Activated naive CD4-positive, alpha-beta T cell treated with anti-CD3 and anti-CD28 coated beads, Interleukin-2, amount 50 U/mL, for 24 hours (primary cell): ENCODE measurements around the gene EPN3.

Experiments used
- H3K27ac Mint-ChIP-seq: one replicate; pipeline ENCODE4 v1.8.0; 2021; ENCODE audit warnings: mild to moderate bottlenecking, mixed read lengths
- H3K27me3 Mint-ChIP-seq: one replicate; pipeline ENCODE4 v1.8.0; 2021; ENCODE audit warnings: mixed read lengths
- H3K36me3 Mint-ChIP-seq: one replicate; pipeline ENCODE4 v1.8.0; 2021; ENCODE audit warnings: mixed read lengths
- H3K4me1 Mint-ChIP-seq: one replicate; pipeline ENCODE4 v1.8.0; 2021; ENCODE audit warnings: mixed read lengths
- H3K4me3 Mint-ChIP-seq: one replicate; pipeline ENCODE4 v1.8.0; 2021; ENCODE audit warnings: mild to moderate bottlenecking, mixed read lengths
- H3K9me3 Mint-ChIP-seq: one replicate; pipeline ENCODE4 v1.8.0; 2021; ENCODE audit warnings: mixed read lengths

Gene EPN3

GRCh38 chr17:50520483-50520882, 12.1 kb upstream of the EPN3 start:
- Mint-ChIP-seq H3K27me3 (no peaks in the 10 kb centered on the region), H3K9me3 (no peaks in the 10 kb centered on the region), H3K27ac (no peak overlapping the region), H3K4me1 (peaks cover 11% of the 10 kb centered on the region), H3K4me3 (no peak overlapping the region), H3K36me3 (no peaks in the 10 kb centered on the region)

GRCh38 chr17:50521514-50521913, 11.0 kb upstream of the EPN3 start:
- H3K4me3 Mint-ChIP-seq: no peak overlapping the region
- no peaks in the 10 kb centered on the region for H3K36me3 Mint-ChIP-seq
- no peaks in the 10 kb centered on the region for H3K27me3 Mint-ChIP-seq
- no peak overlapping the region for H3K27ac Mint-ChIP-seq
- no peaks in the 10 kb centered on the region for H3K9me3 Mint-ChIP-seq
- peaks cover 11% of the 10 kb centered on the region for H3K4me1 Mint-ChIP-seq

- no peak overlapping the region for H3K27ac Mint-ChIP-seq
- no peaks in the 10 kb centered on the region for H3K27me3 Mint-ChIP-seq
- no peak overlapping the region for H3K4me3 Mint-ChIP-seq
- H3K36me3 Mint-ChIP-seq: no peaks in the 10 kb centered on the region
- H3K9me3 Mint-ChIP-seq: no peaks in the 10 kb centered on the region
- no peaks in the 10 kb centered on the region for H3K4me1 Mint-ChIP-seq
Observed at GRCh38 chr17:50522766-50523165, 9.8 kb upstream of the EPN3 start.

GRCh38 chr17:50523208-50523607, 9.3 kb upstream of the EPN3 start:
- Mint-ChIP-seq H3K4me3 (no peak overlapping the region), H3K4me1 (no peaks in the 10 kb centered on the region), H3K27ac (no peak overlapping the region), H3K36me3 (no peaks in the 10 kb centered on the region), H3K27me3 (no peaks in the 10 kb centered on the region), H3K9me3 (no peaks in the 10 kb centered on the region)

- Mint-ChIP-seq H3K27ac (no peak overlapping the region), H3K4me1 (no peaks in the 10 kb centered on the region), H3K36me3 (no peaks in the 10 kb centered on the region), H3K4me3 (no peak overlapping the region), H3K27me3 (peaks cover 7% of the 10 kb centered on the region), H3K9me3 (no peaks in the 10 kb centered on the region)
Observed at GRCh38 chr17:50524838-50525237, 7.7 kb upstream of the EPN3 start.

- no peak overlapping the region for H3K4me3 Mint-ChIP-seq
- peaks cover 6% of the 10 kb centered on the region for H3K4me1 Mint-ChIP-seq
- H3K9me3 Mint-ChIP-seq: no peaks in the 10 kb centered on the region
- no peak overlapping the region for H3K27ac Mint-ChIP-seq
- peaks cover 2% of the 10 kb centered on the region for H3K36me3 Mint-ChIP-seq
- H3K27me3 Mint-ChIP-seq: peaks cover 22% of the 10 kb centered on the region
Observed at GRCh38 chr17:50527155-50527762, 5.3 kb upstream of the EPN3 start.

- H3K36me3 Mint-ChIP-seq: peaks cover 2% of the 10 kb centered on the region
- H3K4me1 Mint-ChIP-seq: peaks cover 11% of the 10 kb centered on the region
- peaks cover 22% of the 10 kb centered on the region for H3K27me3 Mint-ChIP-seq
- no peak overlapping the region for H3K4me3 Mint-ChIP-seq
- H3K27ac Mint-ChIP-seq: no peak overlapping the region
- H3K9me3 Mint-ChIP-seq: no peaks in the 10 kb centered on the region
Observed at GRCh38 chr17:50527949-50528474, 4.5 kb upstream of the EPN3 start.

GRCh38 chr17:50529849-50530248, 2.7 kb upstream of the EPN3 start:
- Mint-ChIP-seq H3K27me3 (peaks cover 34% of the 10 kb centered on the region), H3K36me3 (peaks cover 2% of the 10 kb centered on the region), H3K4me1 (peaks cover 22% of the 10 kb centered on the region), H3K4me3 (no peak overlapping the region), H3K9me3 (no peaks in the 10 kb centered on the region), H3K27ac (no peak overlapping the region)

GRCh38 chr17:50531428-50532025, 1.0 kb upstream of the EPN3 start:
- no peak overlapping the region for H3K27ac Mint-ChIP-seq
- H3K9me3 Mint-ChIP-seq: no peaks in the 10 kb centered on the region
- no peak overlapping the region for H3K4me3 Mint-ChIP-seq
- H3K27me3 Mint-ChIP-seq: peaks cover 37% of the 10 kb centered on the region
- peaks cover 22% of the 10 kb centered on the region for H3K4me1 Mint-ChIP-seq
- H3K36me3 Mint-ChIP-seq: peaks cover 2% of the 10 kb centered on the region

- peak overlapping the region; percentile 26 for H3K4me3 Mint-ChIP-seq
- no peak overlapping the region for H3K27ac Mint-ChIP-seq
- no peaks in the 10 kb centered on the region for H3K9me3 Mint-ChIP-seq
- peaks cover 37% of the 10 kb centered on the region for H3K27me3 Mint-ChIP-seq
- H3K36me3 Mint-ChIP-seq: peaks cover 2% of the 10 kb centered on the region
- H3K4me1 Mint-ChIP-seq: peaks cover 22% of the 10 kb centered on the region
Observed at GRCh38 chr17:50533185-50533584, 650 bp downstream of the EPN3 start.

GRCh38 chr17:50533720-50534148, 1.2 kb downstream of the EPN3 start:
- Mint-ChIP-seq H3K27ac (no peak overlapping the region), H3K9me3 (no peaks in the 10 kb centered on the region), H3K4me1 (peaks cover 22% of the 10 kb centered on the region), H3K27me3 (peaks cover 34% of the 10 kb centered on the region), H3K4me3 (peak overlapping the region; percentile 26), H3K36me3 (peaks cover 2% of the 10 kb centered on the region)

GRCh38 chr17:50534222-50534978, 1.9 kb downstream of the EPN3 start:
- H3K4me3 Mint-ChIP-seq: peak overlapping the region; percentile 15

GRCh38 chr17:50534979-50535326, 2.4 kb downstream of the EPN3 start:
- Mint-ChIP-seq H3K4me3 (no peak overlapping the region), H3K9me3 (no peaks in the 10 kb centered on the region), H3K27me3 (peaks cover 28% of the 10 kb centered on the region), H3K27ac (no peak overlapping the region), H3K36me3 (peaks cover 2% of the 10 kb centered on the region), H3K4me1 (peaks cover 22% of the 10 kb centered on the region)

More at GRCh38 chr17:50534222-50534978, 1.9 kb downstream of the EPN3 start:
- peaks cover 2% of the 10 kb centered on the region for H3K36me3 Mint-ChIP-seq
- no peak overlapping the region for H3K27ac Mint-ChIP-seq
- peaks cover 31% of the 10 kb centered on the region for H3K27me3 Mint-ChIP-seq
- no peaks in the 10 kb centered on the region for H3K9me3 Mint-ChIP-seq
- H3K4me1 Mint-ChIP-seq: peaks cover 22% of the 10 kb centered on the region

- Mint-ChIP-seq H3K36me3 (peaks cover 2% of the 10 kb centered on the region), H3K27me3 (peaks cover 27% of the 10 kb centered on the region), H3K4me3 (no peak overlapping the region), H3K27ac (no peak overlapping the region), H3K4me1 (peaks cover 22% of the 10 kb centered on the region), H3K9me3 (no peaks in the 10 kb centered on the region)
Observed at GRCh38 chr17:50535407-50535806, 2.9 kb downstream of the EPN3 start.

- Mint-ChIP-seq H3K4me3 (no peak overlapping the region), H3K27ac (no peak overlapping the region), H3K36me3 (no peaks in the 10 kb centered on the region), H3K4me1 (peaks cover 22% of the 10 kb centered on the region), H3K9me3 (no peaks in the 10 kb centered on the region), H3K27me3 (peaks cover 18% of the 10 kb centered on the region)
Observed at GRCh38 chr17:50536683-50537646, 4.4 kb downstream of the EPN3 start.
